GM18511 (cell line): Measurements from ENCODE around the gene EIF3J.
A peak's percentile ranks its signal among the peaks of the same experiment; 100 is the strongest.
"Not testable (repeated sequence)": the region's sequence is repeated elsewhere in the genome, so short reads cannot be mapped to it uniquely, and the experiment has no call there.

Source experiments
- ATAC-seq: cut with Tn5 transposase; IDR thresholded peaks from one replicate; pipeline ENCODE4 v1.9.1; 2021; ENCODE audit warnings: mild to moderate bottlenecking, moderate library complexity; ENCODE audit not compliant: unreplicated experiment

Gene EIF3J

GRCh38 chr15:44536962-44537734 is at the start of gene EIF3J:
Gene EIF3J (plus strand): TSS chr15:44537147. CDS start chr15:44537195, 48 bp downstream.
- ATAC-seq: peak; percentile 91

- ATAC-seq: peak; percentile 45
Observed at GRCh38 chr15:44489464-44489863, 47.5 kb upstream of the EIF3J start.

GRCh38 chr15:44490622-44491021 is 46.3 kb upstream of the EIF3J start:
- ATAC-seq: no peak

GRCh38 chr15:44492040-44492439 is 44.9 kb upstream of the EIF3J start:
- ATAC-seq: no peak

- no peak for ATAC-seq
Observed at GRCh38 chr15:44492672-44493071, 44.3 kb upstream of the EIF3J start.

- no peak for ATAC-seq
Observed at GRCh38 chr15:44495562-44495961, 41.4 kb upstream of the EIF3J start.

- no peak for ATAC-seq
Observed at GRCh38 chr15:44500555-44500954, 36.4 kb upstream of the EIF3J start.

- no peak for ATAC-seq
Observed at GRCh38 chr15:44501768-44502366, 35.1 kb upstream of the EIF3J start.

- no peak for ATAC-seq
Observed at GRCh38 chr15:44516436-44516835, 20.5 kb upstream of the EIF3J start.

GRCh38 chr15:44519537-44519936 is 17.4 kb upstream of the EIF3J start:
- ATAC-seq: no peak

GRCh38 chr15:44525018-44525417 is 11.9 kb upstream of the EIF3J start:
- no peak for ATAC-seq

GRCh38 chr15:44527241-44527640 is 9.7 kb upstream of the EIF3J start:
- no peak for ATAC-seq

GRCh38 chr15:44529864-44530604 is 6.9 kb upstream of the EIF3J start:
- ATAC-seq: no peak

GRCh38 chr15:44530653-44531052 is 6.3 kb upstream of the EIF3J start:
- ATAC-seq: no peak

GRCh38 chr15:44532275-44532674 is 4.7 kb upstream of the EIF3J start:
- not testable (repeated sequence) for ATAC-seq

GRCh38 chr15:44532689-44533088 is 4.3 kb upstream of the EIF3J start:
- ATAC-seq: no peak

GRCh38 chr15:44535092-44535491 is 1.9 kb upstream of the EIF3J start:
- ATAC-seq: no peak

GRCh38 chr15:44535523-44536301 is 1.2 kb upstream of the EIF3J start:
- peak; percentile 2 for ATAC-seq

- peak; percentile 73 for ATAC-seq
Observed at GRCh38 chr15:44536302-44536961, 515 bp upstream of the EIF3J start.

- ATAC-seq: no peak
Observed at GRCh38 chr15:44537735-44538240, 841 bp downstream of the EIF3J start.
